SK-N-MC (cell line): ENCODE measurements around the gene TPSG1.
"Not testable (repeated sequence)": the region's sequence is repeated elsewhere in the genome, so short reads cannot be mapped to it uniquely, and the experiment has no call there.

Experiments
- DNase-seq: peaks from one replicate; pipeline ENCODE4 v3.0.0-alpha.2; 2011; ENCODE audit warnings: low read depth, low spot score
- H3K27ac ChIP-seq: fragments of 200-600 bp; sonication (generic); 2 replicates; pipeline ENCODE4 v1.5.1; 2016; ENCODE audit warnings: mixed run types
- H3K36me3 ChIP-seq: fragments of 200-600 bp; sonication (generic); 2 replicates; pipeline ENCODE4 v1.6.1; 2017; ENCODE audit warnings: antibody characterized with exemption, low read length, mixed read lengths; ENCODE audit not compliant: insufficient read depth
- H3K4me3 ChIP-seq: fragments of 200-600 bp; sonication (generic); 2 replicates; pipeline ENCODE4 v1.5.1; 2016
- H3K9ac ChIP-seq: fragments of 200-600 bp; sonication (generic); 2 replicates; pipeline ENCODE4 v1.8.0; 2017; ENCODE audit warnings: mixed run types, mixed read lengths; ENCODE audit not compliant: insufficient read length
- H3K9me3 ChIP-seq: fragments of 200-600 bp; sonication (generic); 2 replicates; pipeline ENCODE4 v1.6.1; 2017; ENCODE audit warnings: low read depth, mild to moderate bottlenecking, antibody characterized with exemption, low read length, moderate library complexity, mixed read lengths
- EZH2 ChIP-seq: fragments of 200-600 bp; sonication (generic); IDR thresholded peaks from one replicate; pipeline ENCODE4 v1.6.1; 2017; ENCODE audit warnings: antibody characterized with exemption
- FOXP2 ChIP-seq: optimal IDR thresholded peaks from 2 replicates; pipeline ENCODE3; 2011; ENCODE audit warnings: mild to moderate bottlenecking, moderate library complexity; ENCODE audit not compliant: insufficient read depth; ENCODE audit errors: extremely low read length, control extremely low read depth
- POLR2AphosphoS5 ChIP-seq: IDR thresholded peaks from 2 replicates; pipeline ENCODE4 v1.6.1; 2012; ENCODE audit warnings: mild to moderate bottlenecking, low read depth, low read length, borderline replicate concordance

The TPSG1 gene

GRCh38 chr16:1199347-1200013, 25.6 kb downstream of the TPSG1 start:
- DNase-seq = no peak
- Histone ChIP-seq H3K36me3 (no peaks in the 10 kb centered on the region; the same call in 1 of the 2 replicates), H3K27ac (no peak overlapping the region), H3K9me3 (no peaks in the 10 kb centered on the region), H3K9ac (no peak overlapping the region), H3K4me3 (no peak overlapping the region)
- no peak for TF ChIP-seq POLR2AphosphoS5

- not testable (repeated sequence) for H3K36me3 ChIP-seq, DNase-seq, H3K9me3 ChIP-seq, H3K4me3 ChIP-seq, H3K9ac ChIP-seq, H3K27ac ChIP-seq
Observed at GRCh38 chr16:1198671-1199346, 26.3 kb downstream of the TPSG1 start.

GRCh38 chr16:1198194-1198593, 26.9 kb downstream of the TPSG1 start:
- no peak overlapping the region for H3K9ac ChIP-seq
- no peaks in the 10 kb centered on the region for H3K9me3 ChIP-seq
- H3K27ac ChIP-seq = no peak overlapping the region
- TF ChIP-seq FOXP2 (no peak), POLR2AphosphoS5 (no peak), EZH2 (no peak)
- no peak overlapping the region for H3K4me3 ChIP-seq
- no peak for DNase-seq
- H3K36me3 ChIP-seq = no peaks in the 10 kb centered on the region; the same call in 1 of the 2 replicates

GRCh38 chr16:1197237-1197866, 27.7 kb downstream of the TPSG1 start:
- DNase-seq = no peak
- TF ChIP-seq POLR2AphosphoS5 (no peak), FOXP2 (no peak), EZH2 (no peak)
- H3K9ac ChIP-seq = no peak overlapping the region
- no peak overlapping the region for H3K4me3 ChIP-seq
- H3K27ac ChIP-seq = no peak overlapping the region
- H3K36me3 ChIP-seq = no peaks in the 10 kb centered on the region; the same call in 1 of the 2 replicates
- no peaks in the 10 kb centered on the region for H3K9me3 ChIP-seq

GRCh38 chr16:1196494-1196893, 28.6 kb downstream of the TPSG1 start:
- DNase-seq = no peak
- H3K36me3 ChIP-seq = no peaks in the 10 kb centered on the region
- H3K4me3 ChIP-seq = no peak overlapping the region
- no peaks in the 10 kb centered on the region for H3K9me3 ChIP-seq
- no peak for TF ChIP-seq EZH2
- no peak for TF ChIP-seq FOXP2
- TF ChIP-seq POLR2AphosphoS5 = no peak
- H3K27ac ChIP-seq = no peak overlapping the region
- H3K9ac ChIP-seq = no peak overlapping the region

- Histone ChIP-seq H3K4me3 (no peak overlapping the region), H3K27ac (no peak overlapping the region), H3K9me3 (no peaks in the 10 kb centered on the region), H3K36me3 (no peaks in the 10 kb centered on the region), H3K9ac (no peak overlapping the region)
- TF ChIP-seq FOXP2 (no peak), EZH2 (no peak), POLR2AphosphoS5 (no peak)
- DNase-seq = no peak
Observed at GRCh38 chr16:1195393-1195666, 29.7 kb downstream of the TPSG1 start.

- no peak overlapping the region for H3K9ac ChIP-seq
- H3K36me3 ChIP-seq = no peaks in the 10 kb centered on the region
- H3K4me3 ChIP-seq = no peak overlapping the region
- TF ChIP-seq EZH2 = no peak
- no peak for TF ChIP-seq POLR2AphosphoS5
- TF ChIP-seq FOXP2 = no peak
- no peaks in the 10 kb centered on the region for H3K9me3 ChIP-seq
- DNase-seq = no peak
- no peak overlapping the region for H3K27ac ChIP-seq
Observed at GRCh38 chr16:1194665-1195392, 30.2 kb downstream of the TPSG1 start.

GRCh38 chr16:1193825-1194581, 31.1 kb downstream of the TPSG1 start:
- Histone ChIP-seq H3K27ac (no peak overlapping the region), H3K9ac (no peak overlapping the region), H3K4me3 (no peak overlapping the region), H3K9me3 (no peaks in the 10 kb centered on the region), H3K36me3 (no peaks in the 10 kb centered on the region)
- no peak for DNase-seq
- TF ChIP-seq FOXP2 (no peak), EZH2 (no peak)
